Measurements from ENCODE around the gene PYM1. TPM values are rescaled to one million over a fixed set of nuclear protein-coding genes. Genes with fewer than 3 reads are reported as not detected.
"Not testable (repeated sequence)": the region's sequence is repeated elsewhere in the genome, so short reads cannot be mapped to it uniquely, and the experiment has no call there.

PYM1 gene
- total RNA-seq, 1 donor from 2014 or later, result 25.5 TPM

DNA sequence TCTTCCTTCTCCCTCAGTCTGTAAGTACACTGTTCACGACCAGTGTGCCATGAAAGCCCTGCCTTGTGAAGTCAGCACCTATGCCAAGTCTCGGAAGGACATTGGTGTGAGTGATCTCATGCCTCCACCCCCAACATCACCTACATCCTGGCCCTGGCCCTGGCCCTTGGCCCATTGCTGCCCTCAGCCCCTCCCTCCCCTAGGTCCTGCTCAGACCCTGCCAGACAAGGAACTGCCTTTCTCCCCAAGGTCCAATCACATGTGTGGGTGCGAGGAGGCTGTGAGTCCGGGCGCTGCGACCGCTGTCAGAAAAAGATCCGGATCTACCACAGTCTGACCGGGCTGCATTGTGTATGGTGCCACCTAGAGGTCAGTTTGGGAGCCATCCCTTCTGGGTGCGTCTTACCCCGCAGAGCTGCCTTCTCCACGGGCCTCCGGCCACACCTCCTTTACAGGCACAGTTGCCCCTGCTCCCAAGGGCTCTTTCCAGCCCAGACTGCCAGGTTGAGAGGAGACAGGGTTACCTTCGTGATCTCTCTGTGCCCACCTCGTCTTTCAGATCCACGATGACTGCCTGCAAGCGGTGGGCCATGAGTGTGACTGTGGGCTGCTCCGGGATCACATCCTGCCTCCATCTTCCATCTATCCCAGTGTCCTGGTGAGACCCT lies 12.5 kb upstream of the PYM1 start:
- DNase-seq (ENCODE audit: low read depth in 2 of 2), result peak; percentile 66 to 87

DNA sequence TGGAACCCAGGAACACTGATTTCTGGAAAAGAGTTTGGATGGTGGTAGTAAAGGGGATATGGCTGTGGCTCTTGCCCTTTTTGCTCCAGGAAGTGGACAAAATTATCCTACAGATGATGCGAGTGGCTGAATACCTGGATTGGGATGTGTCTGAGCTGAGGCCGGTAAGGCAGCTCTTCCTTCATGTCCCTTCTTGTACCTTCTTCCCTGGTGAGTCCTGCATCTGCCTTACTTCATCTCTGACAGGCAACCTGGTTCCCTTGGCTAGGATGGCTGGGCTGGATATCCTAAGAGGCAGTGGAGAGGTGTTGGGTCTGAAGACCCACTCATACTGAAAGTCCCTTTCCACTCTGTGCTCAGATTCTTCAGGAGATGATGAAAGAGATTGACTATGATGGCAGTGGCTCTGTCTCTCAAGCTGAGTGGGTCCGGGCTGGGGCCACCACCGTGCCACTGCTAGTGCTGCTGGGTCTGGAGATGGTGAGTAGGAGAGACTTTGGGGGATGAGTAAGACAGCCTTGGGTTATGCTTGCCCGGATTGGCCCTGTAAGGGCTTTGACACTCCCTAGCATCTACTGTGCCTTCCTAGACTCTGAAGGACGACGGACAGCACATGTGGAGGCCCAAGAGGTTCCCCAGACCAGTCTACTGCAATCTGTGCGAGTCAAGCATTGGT lies 11.3 kb upstream of the PYM1 start:
- DNase-seq (ENCODE audit: low read depth in 2 of 2), result no peak

DNA sequence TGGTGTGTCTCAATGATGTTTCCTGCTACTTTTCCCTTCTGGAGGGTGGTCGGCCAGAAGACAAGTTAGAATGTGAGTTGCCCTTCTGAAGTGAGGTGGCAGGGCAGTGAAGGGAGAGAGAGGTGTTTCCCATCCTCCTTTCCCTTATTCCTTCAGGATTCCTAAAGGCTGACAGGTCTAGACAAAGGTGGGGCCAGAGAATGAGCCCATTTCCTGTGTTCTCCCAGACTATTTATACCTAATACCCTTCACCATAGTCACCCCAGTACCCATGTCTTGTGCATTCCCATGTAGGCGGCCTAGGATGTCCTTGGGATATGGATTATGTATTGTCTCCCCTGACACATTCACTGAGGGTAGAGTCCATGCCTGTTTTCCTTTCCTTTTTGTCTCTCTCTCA lies 10.3 kb upstream of the PYM1 start:
- DNase-seq (ENCODE audit: low read depth in 2 of 2), result no peak

DNA sequence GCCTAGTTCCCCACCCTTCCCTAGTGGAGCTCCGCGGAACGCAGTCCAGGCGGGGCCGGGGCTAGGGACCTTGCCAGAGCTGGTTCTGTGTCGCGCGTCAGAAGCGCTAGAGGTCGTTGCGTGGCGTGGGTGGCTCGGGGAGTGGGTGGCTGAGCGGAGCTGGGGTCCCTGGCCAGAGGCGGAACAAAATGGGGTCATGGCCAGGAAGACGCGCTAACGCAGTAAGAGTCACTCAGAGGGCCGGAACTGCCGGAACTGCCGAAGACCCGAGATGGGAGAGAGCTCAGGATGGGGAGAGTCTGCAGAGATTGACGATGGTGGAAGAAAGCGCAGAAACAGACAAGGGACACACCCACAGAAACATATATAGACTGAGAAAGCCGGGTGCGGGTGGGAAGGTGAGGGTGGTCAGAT lies 8.1 kb upstream of the PYM1 start:
- DNase-seq (ENCODE audit: low read depth in 2 of 2), result no peak

DNA sequence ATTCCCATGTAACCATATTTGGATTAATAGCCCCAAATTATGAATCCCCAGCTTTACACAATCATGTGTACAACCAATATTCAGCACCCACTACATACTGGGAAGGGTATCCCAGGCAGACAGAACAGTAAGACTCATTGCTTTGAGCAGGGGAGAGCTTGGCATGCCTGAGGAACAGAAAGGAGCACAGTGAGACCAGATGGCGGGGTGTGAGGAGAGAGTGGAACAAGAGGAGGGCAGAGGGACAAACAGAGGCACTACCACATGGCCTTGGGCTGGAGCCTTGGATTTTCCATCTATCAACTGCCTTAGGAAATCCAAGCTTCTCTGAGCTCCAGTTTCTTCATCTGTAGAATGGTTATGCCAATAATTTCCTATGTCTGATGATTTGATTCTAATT lies 7.1 kb upstream of the PYM1 start:
- no peak for DNase-seq (ENCODE audit: low read depth in 2 of 2)

DNA sequence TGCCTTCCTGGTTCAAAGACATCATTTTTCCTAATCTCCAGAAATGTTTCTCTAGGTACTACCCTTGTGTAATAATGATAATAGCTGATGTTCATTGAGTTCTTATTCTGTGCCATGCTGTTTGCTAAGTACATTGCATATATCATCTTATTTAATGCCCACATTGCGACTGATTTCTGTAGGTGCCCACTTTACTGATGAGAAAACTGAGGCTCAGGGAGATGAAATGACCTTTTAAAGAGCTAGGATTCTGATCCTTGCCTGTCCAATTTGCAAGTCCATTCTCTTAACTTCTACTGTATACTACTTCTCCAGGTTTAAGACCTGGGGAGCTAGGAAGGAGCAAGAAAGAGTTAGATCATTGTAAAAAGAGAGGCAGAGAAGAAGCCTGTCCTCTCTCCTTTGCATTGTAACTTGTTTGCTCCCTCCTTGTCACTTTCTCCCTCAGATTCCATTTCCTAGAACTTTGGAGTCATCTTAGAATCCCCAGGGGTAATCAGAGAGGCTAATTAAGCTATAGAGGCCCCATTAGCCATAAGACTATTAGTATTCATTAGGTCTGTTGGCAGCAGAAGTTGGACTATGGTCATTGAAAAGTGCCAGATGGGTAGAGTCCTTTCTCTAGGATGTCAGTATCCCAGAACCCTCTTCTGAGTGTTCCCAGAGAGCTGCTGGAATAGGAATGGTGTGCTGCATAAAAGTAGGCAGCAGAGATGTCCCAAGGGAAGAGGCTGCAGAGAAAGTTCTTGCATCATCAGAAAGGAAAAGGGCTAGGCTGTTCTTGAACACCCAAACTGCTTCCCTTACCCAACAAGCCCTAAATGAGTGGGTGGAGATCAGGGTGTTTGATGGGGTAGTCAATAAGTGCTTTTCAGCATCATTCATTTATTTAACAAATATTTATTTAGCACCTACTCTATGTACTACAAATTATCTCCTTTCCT lies 6.4 kb upstream of the PYM1 start:
- DNase-seq (ENCODE audit: low read depth in 2 of 2), result no peak

DNA sequence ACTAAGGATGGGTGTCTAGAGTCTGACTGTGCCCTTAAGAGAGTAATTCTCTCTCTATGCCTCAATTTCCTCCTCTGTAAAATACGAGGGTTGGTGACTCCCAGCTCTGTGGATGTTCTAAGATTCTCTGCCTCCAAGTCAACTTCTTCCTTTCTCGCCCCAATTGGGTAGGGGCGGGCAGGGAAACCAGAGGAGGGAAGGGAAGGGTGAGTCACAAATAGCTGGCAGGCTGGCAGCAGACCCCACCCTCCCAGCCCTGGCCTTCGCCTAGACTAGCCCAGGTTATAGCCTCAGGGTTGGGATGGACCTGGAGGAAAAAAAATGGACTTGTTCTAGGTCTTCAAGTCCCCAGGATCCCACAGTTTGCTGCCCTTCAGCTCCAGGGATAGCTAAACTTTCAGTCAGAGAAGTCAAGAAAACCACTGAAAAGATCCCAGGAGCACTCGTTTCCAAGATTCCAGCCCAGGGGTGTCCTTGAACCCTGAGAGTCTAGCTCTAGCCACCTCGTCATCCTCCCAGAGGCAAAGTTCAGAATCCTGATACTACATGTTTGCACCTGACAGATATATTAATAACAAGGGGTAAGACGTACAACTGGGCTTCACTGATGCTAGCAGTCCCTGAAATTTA lies 5.6 kb upstream of the PYM1 start:
- DNase-seq (ENCODE audit: low read depth in 2 of 2), result peak in 1 of 2 donors; percentile 53

DNA sequence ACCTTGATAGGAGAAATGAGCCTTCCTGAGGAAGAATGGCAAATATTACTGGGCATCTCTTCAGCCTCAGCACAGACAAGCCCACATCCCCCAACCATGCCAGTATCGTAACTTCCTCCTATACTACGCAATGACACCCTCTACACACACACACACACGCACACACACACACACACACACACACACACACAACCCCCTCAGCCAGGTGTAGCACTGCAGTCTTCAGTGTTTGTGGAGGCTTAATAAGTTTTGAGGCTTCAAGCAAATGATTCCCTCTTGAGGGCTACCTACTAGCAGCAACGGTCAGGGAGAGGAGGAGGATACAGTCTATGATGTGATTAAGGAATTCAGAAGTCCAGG lies 4.8 kb upstream of the PYM1 start:
- peak in 1 of 2 donors; percentile 57 for DNase-seq (ENCODE audit: low read depth in 2 of 2)

DNA sequence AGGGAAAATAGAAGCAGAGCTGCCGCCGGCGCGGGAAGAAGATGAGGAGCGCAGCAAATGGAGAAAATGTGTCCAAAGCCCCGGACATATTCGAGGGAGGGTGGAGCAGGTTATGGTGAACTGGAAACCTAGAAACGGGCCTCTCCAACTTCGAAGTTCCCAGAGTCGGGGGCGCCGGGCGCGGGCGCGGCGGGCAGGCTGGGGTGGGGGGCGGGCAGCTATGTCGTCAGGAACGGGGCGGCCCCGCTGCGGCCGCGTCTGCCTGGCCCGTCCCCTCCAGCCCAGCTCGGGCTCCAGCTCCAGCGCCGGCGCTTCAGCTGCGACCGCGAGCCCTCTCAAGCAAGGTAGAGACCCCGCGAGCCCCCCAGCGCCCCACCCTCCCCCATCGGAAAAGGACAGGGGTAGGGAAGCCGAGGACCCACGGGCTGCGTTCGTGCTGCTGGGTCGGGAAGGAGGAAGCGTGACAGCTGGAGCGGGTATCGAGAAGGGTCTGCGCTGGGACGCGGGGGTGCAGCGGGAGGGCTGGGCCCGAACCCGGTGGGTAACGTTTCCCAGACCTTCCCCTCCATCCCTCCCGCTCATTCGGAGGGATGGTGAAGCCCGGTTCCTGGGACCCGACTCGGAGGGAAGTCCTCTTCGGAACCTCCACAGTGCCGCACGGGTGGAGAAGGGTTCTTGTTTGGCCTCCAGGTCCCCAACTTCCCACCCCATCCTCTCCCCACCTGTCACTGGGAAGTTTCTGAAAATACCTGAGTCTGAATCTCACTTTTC lies 4.3 kb upstream of the PYM1 start:
- DNase-seq (ENCODE audit: low read depth in 2 of 2), result peak in 1 of 2 donors; percentile 71

DNA sequence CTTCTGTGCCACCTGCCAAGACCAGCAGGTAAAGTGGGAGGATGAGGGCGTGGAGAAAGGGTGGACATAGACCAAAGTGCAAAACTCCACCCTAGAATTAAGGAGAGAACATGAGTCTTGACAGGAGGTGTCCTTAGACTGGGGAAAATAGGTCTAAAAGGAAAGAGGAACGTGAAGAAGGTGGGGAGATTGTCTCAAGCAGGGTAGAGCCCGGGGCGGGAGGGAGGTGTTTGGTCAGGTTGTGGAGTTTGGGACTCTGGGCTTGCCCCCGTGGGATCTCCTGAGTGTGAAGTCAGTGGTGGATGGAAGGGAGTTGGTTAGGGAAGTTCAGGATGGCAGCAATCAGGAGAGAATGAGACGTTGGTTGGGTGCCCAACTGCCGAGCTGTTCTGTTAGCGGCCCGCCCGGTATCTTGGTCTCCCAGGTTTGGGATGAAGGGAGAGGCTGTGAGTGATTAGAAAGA lies 3.7 kb upstream of the PYM1 start:
- DNase-seq (ENCODE audit: low read depth in 2 of 2), result no peak

DNA sequence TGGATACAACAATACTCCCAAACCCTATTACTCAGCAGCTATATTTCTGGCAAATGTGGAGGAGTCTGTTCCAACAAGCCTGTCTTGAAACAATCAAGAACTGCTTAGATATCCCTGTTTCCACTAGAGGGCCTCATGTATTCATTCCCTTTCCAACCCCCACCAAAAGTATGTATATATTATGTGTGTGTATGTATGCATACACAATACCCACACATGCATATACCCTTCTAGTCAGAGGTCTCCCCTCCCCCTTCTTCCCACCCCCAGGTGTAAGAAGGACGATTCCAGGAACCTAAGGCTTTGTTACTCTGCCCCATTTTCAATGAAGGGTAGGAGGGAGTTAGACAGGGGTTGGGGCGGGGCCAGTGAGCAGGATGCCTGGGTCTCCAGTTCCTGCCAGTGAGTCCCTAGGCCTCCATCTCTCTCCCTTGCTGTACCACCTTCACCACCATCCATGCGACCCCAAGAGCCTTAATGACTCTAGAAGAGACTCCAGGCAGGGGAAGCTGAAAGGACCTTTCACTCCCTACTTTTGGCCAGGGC lies 3.1 kb upstream of the PYM1 start, which contains the start of gene DGKA:
TSS of gene DGKA (plus strand) at position 392 of the 546 bp plus-strand sequence. CDS start 5,342 bp downstream, outside the sequence.
- peak in 1 of 2 donors; percentile 72 for DNase-seq (ENCODE audit: low read depth in 2 of 2)

DNA sequence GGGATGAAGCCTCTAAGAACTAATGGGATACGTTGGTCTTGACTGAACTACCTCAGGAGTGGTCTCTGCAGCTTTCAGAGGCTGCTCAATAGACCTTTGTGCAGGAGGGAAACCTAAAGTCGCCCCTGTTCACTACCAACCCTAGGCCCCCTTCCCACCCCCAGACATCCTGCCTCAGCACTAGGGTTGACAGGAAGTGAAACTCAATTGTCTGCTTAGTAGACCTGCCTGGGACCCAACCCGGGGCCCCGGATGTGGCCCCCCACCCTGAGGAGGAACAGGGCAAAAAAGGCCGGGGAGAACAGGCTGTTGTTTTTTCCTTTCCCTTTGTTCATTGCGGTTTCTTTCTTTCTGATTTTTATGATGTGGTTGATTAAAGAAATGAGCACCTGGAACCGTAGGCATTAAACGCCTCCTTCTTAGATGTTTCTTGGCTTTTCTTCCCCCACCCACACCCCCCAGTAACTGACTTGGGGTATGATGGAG lies 1.7 kb upstream of the PYM1 start:
- DNase-seq (ENCODE audit: low read depth in 2 of 2), result no peak

DNA sequence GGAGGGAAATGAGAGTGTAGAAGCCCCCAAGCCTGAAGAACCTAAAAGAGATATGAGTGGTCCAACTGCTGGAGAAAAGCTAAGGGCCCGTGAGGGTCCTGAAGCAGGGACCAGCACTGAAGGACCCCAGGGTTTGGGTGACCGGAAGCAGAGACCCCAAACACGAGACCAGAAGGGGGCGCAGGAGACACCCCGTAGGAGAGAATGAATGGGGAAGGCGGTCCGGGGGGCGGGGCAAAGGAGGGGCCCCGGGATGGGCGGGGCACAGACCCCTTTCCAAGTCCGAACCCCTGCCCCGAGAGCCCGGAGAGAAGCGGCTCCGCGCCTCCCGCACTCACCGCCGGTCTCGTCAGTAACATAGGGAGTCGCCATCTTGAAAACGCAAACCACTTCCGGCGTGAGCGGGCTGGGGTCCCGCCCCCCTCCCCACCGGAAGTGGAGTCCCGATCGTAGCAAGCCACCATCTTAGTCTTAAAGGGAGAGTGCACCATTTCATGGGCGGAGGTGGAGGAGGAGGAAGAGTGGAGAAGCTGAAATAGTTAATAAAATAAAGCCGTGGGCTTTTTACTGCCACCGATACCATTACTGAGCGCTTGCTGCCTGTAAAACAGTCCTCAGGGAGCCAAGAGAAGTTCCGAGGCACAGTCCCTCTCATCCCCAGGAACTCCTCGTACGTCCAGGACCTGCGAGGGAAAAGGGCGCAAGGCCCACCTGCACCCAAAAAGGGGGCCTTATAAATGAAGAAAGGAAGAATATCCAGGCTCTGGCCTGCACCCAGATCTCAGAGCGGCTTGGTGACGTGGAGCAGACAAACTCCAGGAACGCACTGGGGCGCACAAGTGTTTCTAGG lies 731 bp downstream of the PYM1 start:
- DNase-seq (ENCODE audit: low read depth in 2 of 2), result peak; percentile 80 to 91

DNA sequence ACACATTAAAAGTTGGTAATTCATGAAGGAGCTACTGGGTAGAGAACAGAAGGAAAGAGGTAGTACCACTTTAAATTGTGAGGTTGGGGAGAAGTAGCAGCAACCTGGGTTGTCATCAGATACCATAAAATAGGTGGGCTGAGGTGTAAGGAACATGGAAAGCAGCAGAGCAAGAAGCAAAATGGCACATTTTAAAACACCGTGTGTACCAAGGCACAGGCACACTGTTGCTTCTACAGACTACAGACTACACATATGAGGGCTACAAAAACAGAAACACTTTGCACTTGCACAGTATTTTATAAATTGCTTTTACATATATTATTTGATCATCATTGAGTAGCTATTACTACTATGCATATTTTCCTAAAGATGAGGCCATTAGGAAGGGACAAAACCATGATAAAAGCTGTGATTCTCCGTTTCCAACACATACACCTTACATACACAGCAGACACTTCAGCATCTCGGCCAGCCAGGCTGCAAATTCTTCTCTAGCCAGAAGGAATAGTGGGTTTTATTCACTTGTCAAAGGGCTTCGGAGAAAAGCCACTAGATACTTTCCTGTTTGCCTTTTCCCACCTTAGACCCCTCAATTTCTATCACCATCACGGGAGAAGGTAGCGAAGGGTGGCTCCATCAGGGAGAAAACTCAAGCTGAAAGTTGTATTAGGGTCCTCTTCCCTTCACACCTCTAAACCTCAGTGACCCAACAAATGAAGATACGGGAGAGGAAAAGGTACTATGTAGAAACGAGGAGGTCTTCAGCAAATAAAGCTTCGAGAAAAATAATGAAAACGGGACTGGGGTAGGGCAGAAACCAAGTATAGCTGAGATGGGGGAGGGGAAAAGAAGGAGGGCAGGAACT lies 1.6 kb downstream of the PYM1 start:
- no peak for DNase-seq (ENCODE audit: low read depth in 2 of 2)

DNA sequence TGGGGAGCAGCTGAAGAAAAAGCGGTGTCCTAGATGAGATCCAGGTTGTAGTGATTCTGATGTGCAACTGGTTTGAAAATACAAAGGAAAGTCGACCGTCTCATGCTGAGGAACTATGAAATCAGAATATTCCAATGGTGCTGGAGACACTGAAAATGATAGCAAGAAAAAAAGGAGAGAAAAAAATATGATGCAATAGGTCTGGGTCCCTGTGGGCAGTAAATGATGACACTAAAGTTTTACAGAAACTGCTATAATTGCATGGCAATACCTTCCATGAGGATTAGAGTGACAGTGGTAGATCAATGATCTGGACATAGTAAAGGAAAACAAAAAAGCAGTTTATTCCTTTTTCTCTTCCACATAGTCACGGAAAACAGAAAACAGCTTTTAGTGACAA lies 2.3 kb downstream of the PYM1 start:
- no peak for DNase-seq (ENCODE audit: low read depth in 2 of 2)

DNA sequence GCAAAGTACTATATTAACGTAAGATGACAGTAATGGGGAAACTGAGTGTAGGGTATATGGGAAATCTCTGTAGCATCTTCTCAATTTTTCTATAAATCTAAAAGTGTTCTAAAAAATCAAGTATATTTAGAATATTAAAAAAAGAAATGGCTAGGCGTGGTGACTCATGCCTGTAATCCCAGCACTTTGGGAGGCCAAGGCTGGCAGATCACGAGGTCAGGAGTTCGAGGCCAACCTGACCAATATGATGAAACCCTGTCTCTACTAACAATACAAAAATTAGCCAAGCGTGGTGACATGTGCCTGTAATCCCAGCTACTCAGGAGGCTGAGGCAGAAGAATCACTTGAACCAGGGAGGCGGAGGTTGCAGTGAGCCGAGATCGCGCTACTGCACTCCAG lies 4.0 kb downstream of the PYM1 start:
- not testable (repeated sequence) for DNase-seq (ENCODE audit: low read depth in 2 of 2)

DNA sequence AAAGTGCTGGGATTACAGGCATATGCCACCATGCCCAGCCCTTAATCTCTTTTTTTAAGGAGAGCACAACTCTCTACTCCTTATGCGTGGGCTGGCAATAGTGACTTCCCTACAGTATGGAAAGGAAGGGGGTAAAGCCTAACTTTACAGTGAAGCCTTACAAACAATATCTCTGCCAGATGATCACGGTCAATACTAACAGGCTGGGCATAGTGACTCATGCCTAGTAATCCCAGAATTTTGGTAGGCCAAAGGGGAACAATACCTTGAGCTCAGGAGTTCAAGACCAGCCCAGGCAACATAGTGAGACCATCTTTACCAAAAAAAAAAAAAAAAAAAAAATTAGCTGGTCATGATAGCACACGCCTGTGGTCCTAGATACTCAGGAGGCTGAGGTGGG lies 5.6 kb downstream of the PYM1 start:
- no peak for DNase-seq (ENCODE audit: low read depth in 2 of 2)

DNA sequence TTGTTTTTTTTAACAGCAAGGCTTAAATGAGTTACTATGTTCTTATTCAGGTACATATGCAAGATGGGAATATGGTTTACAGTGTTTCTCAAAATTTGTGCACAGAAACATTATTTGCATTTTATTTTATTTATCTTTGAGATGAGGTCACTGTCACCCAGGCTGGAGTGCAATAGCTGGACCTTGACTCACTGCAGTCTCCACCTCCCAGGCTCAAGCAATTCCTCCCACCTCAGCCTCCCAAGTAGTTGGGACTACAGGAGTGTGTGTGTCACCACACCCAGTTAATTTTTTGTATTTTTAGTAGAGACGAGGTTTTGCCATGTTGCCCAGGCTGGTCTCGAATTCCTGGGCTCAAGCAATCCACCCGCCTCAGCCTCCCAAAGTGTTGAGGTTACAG lies 8.7 kb downstream of the PYM1 start:
- not testable (repeated sequence) for DNase-seq (ENCODE audit: low read depth in 2 of 2)
